Measurements from ENCODE around the gene PPP3CB.

DNA sequence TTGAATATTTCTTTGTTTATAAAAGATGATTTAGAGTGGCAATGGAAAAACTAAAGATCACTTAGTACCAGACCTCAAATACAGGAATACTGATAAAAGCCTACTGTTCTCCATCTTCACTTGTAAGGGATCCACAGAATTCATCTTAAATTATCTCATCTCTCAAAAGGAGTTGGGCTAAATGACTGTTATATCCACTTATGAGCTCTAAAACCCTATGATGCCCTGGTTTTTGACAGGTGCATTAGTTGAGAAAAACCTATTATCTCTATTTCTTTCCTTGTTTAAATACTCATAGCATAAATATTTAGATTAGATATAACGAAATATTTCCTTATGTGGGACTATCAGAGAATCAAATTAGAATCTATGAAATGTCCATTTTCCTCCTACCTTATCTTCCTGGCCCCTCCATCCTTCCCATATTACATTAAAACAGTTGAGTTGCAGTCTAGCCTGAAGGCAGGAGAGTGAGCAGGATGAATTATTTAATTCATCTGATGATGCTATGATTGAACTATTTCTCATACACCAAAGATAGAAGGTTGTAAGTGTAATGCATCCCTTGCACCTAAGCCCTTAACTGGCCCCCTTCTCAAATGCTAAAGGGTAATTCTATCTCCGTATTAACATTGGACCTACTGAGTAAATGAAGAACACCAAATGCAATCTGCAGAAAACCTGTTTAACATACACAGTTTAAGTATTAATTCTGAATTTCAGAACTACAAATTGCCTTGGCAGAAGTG is 29.7 kb downstream of the PPP3CB start:
- TF ChIP-seq, protein P1, sequence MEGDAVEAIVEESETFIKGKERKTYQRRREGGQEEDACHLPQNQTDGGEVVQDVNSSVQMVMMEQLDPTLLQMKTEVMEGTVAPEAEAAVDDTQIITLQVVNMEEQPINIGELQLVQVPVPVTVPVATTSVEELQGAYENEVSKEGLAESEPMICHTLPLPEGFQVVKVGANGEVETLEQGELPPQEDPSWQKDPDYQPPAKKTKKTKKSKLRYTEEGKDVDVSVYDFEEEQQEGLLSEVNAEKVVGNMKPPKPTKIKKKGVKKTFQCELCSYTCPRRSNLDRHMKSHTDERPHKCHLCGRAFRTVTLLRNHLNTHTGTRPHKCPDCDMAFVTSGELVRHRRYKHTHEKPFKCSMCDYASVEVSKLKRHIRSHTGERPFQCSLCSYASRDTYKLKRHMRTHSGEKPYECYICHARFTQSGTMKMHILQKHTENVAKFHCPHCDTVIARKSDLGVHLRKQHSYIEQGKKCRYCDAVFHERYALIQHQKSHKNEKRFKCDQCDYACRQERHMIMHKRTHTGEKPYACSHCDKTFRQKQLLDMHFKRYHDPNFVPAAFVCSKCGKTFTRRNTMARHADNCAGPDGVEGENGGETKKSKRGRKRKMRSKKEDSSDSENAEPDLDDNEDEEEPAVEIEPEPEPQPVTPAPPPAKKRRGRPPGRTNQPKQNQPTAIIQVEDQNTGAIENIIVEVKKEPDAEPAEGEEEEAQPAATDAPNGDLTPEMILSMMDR (IDR thresholded peaks at IDR 0.05) = no peak
- TF ChIP-seq POLR2A (IDR thresholded peaks at IDR 0.05) = no peak
